PFSK-1 (cell line): ENCODE measurements around the gene PITX2.

Experiments
- FOXP2 ChIP-seq: optimal IDR thresholded peaks from 2 replicates; pipeline ENCODE3; 2011; ENCODE audit warnings: borderline replicate concordance, control low read depth, inconsistent platforms; ENCODE audit not compliant: insufficient read depth; ENCODE audit errors: extremely low read length, extremely low read depth
- POLR2AphosphoS5 ChIP-seq: IDR thresholded peaks from 2 replicates; pipeline ENCODE4 v1.6.1; 2012; ENCODE audit warnings: low read depth, mild to moderate bottlenecking, control low read depth, low read length, moderate library complexity
- SIN3A ChIP-seq: IDR thresholded peaks from 2 replicates; pipeline ENCODE4 v1.6.1; 2012; ENCODE audit warnings: mild to moderate bottlenecking, low read length, moderate library complexity, borderline replicate concordance; ENCODE audit not compliant: insufficient read depth
- TAF1 ChIP-seq: IDR thresholded peaks from 2 replicates; pipeline ENCODE4 v1.6.1; 2012; ENCODE audit warnings: low read length, control low read depth, borderline replicate concordance; ENCODE audit not compliant: insufficient read depth
- TF ChIP-seq, protein P1 (sequence below), 2 experiments: IDR thresholded peaks; 2 replicates each; pipeline versions ENCODE4 v1.6.1 to v1.8.0; 2011 to 2012; ENCODE audit warnings: low read depth in 2 of 2, low read length in 2 of 2, control low read depth in 1 of 2, inconsistent platforms in 1 of 2, mild to moderate bottlenecking in 1 of 2, moderate library complexity in 1 of 2; ENCODE audit not compliant: insufficient read depth in 1 of 2

DNA sequence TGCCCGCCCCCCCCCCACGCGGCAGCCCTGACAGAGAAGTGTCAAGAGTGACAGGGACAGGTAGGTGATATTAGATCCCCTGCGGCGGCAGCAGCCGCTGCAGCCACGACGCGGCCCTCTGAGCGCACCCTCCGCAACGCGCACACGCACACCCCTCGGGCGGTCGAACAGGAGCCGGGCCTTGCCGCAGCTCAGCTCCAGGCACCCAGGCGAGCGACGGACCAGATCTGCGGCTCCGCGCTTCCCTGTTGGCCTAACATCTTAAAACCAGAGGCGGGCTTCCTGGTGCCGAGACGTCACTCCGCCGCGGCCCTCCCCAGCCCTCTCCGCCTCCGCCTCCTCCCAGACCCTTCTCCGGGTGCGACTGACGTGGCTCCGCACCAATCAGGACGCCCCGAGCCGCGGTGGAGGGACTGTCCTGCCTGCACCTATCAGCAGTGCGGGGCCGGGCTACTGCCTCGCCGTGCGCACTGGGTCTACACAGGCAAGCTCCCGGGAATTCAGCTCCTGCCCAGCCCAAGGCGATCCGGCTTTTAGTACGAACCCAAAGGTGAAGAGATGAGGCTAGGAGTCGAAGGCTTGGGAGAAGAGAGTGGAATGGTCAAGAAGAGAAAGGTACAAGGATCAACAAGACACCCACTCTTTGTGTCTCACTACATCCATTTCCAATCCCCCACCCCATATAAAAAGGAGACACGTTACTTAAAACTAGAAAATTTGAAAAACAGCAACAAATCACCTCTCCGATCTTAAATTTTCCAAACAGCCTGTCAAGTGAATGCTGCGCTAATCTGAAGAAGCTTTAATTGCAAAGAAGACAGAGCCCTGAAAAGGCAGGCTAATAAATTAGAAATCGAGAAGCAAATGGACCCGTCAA is at the start of gene PITX2:
- TF ChIP-seq POLR2AphosphoS5, result no peak
- no peak for TF ChIP-seq SIN3A
- TF ChIP-seq, protein P1, sequence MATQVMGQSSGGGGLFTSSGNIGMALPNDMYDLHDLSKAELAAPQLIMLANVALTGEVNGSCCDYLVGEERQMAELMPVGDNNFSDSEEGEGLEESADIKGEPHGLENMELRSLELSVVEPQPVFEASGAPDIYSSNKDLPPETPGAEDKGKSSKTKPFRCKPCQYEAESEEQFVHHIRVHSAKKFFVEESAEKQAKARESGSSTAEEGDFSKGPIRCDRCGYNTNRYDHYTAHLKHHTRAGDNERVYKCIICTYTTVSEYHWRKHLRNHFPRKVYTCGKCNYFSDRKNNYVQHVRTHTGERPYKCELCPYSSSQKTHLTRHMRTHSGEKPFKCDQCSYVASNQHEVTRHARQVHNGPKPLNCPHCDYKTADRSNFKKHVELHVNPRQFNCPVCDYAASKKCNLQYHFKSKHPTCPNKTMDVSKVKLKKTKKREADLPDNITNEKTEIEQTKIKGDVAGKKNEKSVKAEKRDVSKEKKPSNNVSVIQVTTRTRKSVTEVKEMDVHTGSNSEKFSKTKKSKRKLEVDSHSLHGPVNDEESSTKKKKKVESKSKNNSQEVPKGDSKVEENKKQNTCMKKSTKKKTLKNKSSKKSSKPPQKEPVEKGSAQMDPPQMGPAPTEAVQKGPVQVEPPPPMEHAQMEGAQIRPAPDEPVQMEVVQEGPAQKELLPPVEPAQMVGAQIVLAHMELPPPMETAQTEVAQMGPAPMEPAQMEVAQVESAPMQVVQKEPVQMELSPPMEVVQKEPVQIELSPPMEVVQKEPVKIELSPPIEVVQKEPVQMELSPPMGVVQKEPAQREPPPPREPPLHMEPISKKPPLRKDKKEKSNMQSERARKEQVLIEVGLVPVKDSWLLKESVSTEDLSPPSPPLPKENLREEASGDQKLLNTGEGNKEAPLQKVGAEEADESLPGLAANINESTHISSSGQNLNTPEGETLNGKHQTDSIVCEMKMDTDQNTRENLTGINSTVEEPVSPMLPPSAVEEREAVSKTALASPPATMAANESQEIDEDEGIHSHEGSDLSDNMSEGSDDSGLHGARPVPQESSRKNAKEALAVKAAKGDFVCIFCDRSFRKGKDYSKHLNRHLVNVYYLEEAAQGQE (IDR thresholded peaks at IDR 0.05; ENCODE audit: insufficient read depth in 1 of 2, low read depth in 2 of 2, low read length in 2 of 2), result no peak
- no peak for TF ChIP-seq TAF1
- TF ChIP-seq FOXP2, result no peak
